DND-41 (cell line): Measurements from ENCODE around the gene TNFRSF8.

Experiments used
- EZH2 ChIP-seq: IDR thresholded peaks from 3 replicates; pipeline ENCODE4 v1.6.1; 2012; ENCODE audit warnings: borderline replicate concordance, low read depth, mild to moderate bottlenecking, moderate library complexity, low read length, inconsistent platforms; ENCODE audit not compliant: severe bottlenecking
- TF ChIP-seq, protein P1 (sequence below): IDR thresholded peaks from 2 replicates; pipeline ENCODE4 v1.5.1; 2012; ENCODE audit warnings: borderline replicate concordance, low read length, moderate library complexity, mild to moderate bottlenecking; ENCODE audit not compliant: poor library complexity, severe bottlenecking; ENCODE audit errors: extremely low read depth

DNA sequence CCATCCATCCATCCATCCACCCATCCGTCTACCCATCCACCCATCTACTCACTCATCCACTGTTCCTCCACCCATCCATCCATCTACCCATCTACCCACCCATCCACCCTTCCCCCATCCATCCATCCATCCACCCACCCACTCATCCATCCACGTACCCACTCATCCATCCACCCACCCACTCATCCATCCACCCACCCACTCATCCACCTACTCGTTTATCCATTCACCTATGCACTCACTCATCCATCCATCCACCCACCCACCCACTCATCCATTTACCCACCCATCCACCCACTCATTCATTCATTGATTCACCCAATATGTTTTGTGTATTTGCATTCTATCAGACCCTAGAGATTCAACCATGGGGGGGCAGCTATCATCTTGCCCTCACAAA, 27.2 kb downstream of the TNFRSF8 start:
- TF ChIP-seq, protein P1, sequence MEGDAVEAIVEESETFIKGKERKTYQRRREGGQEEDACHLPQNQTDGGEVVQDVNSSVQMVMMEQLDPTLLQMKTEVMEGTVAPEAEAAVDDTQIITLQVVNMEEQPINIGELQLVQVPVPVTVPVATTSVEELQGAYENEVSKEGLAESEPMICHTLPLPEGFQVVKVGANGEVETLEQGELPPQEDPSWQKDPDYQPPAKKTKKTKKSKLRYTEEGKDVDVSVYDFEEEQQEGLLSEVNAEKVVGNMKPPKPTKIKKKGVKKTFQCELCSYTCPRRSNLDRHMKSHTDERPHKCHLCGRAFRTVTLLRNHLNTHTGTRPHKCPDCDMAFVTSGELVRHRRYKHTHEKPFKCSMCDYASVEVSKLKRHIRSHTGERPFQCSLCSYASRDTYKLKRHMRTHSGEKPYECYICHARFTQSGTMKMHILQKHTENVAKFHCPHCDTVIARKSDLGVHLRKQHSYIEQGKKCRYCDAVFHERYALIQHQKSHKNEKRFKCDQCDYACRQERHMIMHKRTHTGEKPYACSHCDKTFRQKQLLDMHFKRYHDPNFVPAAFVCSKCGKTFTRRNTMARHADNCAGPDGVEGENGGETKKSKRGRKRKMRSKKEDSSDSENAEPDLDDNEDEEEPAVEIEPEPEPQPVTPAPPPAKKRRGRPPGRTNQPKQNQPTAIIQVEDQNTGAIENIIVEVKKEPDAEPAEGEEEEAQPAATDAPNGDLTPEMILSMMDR, result no peak
- no peak for TF ChIP-seq EZH2
